ENCODE data around the gene UBE2Q2.
A peak's percentile ranks its signal among the peaks of the same experiment; 100 is the strongest.

Gene UBE2Q2

GRCh38 chr15:75872403-75872990, 29.2 kb downstream of the UBE2Q2 start:
- peak in 1 of 2 donors; percentile 18 for DNase-seq
- Histone ChIP-seq H3K79me2 (ENCODE audit: control insufficient read depth, insufficient read depth, low read length, poor library complexity) (no peaks in the 10 kb centered on the region), H2AFZ (ENCODE audit: insufficient read depth, low read length, poor library complexity) (no peak overlapping the region), H4K91ac (ENCODE audit: low read depth, low read length) (no peak overlapping the region), H2AK5ac (ENCODE audit: low read length) (no peak overlapping the region), H4K12ac (ENCODE audit: low read depth, low read length) (no peak overlapping the region), H3K4me3 (ENCODE audit: low read depth, low read length) (no peak overlapping the region), H4K8ac (ENCODE audit: low read depth, low read length) (no peak overlapping the region), H3K9me3 (ENCODE audit: insufficient read depth, low read depth, low read length) (no peaks in the 10 kb centered on the region), H3K27ac (ENCODE audit: low read depth, low read length) (no peak overlapping the region), H3K23ac (ENCODE audit: low read length) (no peak overlapping the region), H2BK120ac (ENCODE audit: insufficient read depth, low read length, poor library complexity) (no peak overlapping the region), H3K36me3 (ENCODE audit: control insufficient read depth in 1 of 2, insufficient read depth in 2 of 2, low read length in 2 of 2) (peaks cover 13 to 17% of the 10 kb centered on the region in 2 experiments), H3K4me2 (ENCODE audit: low read length) (no peak overlapping the region), H3K9ac (ENCODE audit: low read length) (no peak overlapping the region), H3K79me1 (ENCODE audit: low read length) (no peaks in the 10 kb centered on the region), H2BK12ac (ENCODE audit: low read length) (no peak overlapping the region), H3K27me3 (ENCODE audit: insufficient read depth, low read length) (no peaks in the 10 kb centered on the region), H2BK5ac (ENCODE audit: low read depth, low read length, poor library complexity) (no peak overlapping the region), H3K18ac (ENCODE audit: low read length) (no peak overlapping the region), H3K4me1 (ENCODE audit: control insufficient read depth in 1 of 2, insufficient read depth in 2 of 2, low read length in 2 of 2) (no peaks in the 10 kb centered on the region), H3K4ac (ENCODE audit: low read depth, low read length) (no peak overlapping the region), H3K14ac (ENCODE audit: low read length) (no peak overlapping the region)
- no CpG with 5 or more reads among the region's 4 CpGs for WGBS (ENCODE audit: extremely low coverage, insufficient coverage, insufficient read length)

- no CpG with 5 or more reads among the region's 1 CpG for WGBS (ENCODE audit: extremely low coverage, insufficient coverage, insufficient read length)
- Histone ChIP-seq H4K12ac (ENCODE audit: low read depth, low read length) (no peak overlapping the region), H3K23ac (ENCODE audit: low read length) (no peak overlapping the region), H2BK120ac (ENCODE audit: insufficient read depth, low read length, poor library complexity) (no peak overlapping the region), H3K9ac (ENCODE audit: low read length) (no peak overlapping the region), H2BK5ac (ENCODE audit: low read depth, low read length, poor library complexity) (no peak overlapping the region), H3K4me1 (ENCODE audit: control insufficient read depth in 1 of 2, insufficient read depth in 2 of 2, low read length in 2 of 2) (no peaks in the 10 kb centered on the region), H3K9me3 (ENCODE audit: insufficient read depth, low read depth, low read length) (no peaks in the 10 kb centered on the region), H2AK5ac (ENCODE audit: low read length) (no peak overlapping the region), H3K79me2 (ENCODE audit: control insufficient read depth, insufficient read depth, low read length, poor library complexity) (no peaks in the 10 kb centered on the region), H3K14ac (ENCODE audit: low read length) (no peak overlapping the region), H2BK12ac (ENCODE audit: low read length) (no peak overlapping the region), H3K27me3 (ENCODE audit: insufficient read depth, low read length) (no peaks in the 10 kb centered on the region), H3K27ac (ENCODE audit: low read depth, low read length) (no peak overlapping the region), H3K4me2 (ENCODE audit: low read length) (no peak overlapping the region), H3K18ac (ENCODE audit: low read length) (no peak overlapping the region), H3K4ac (ENCODE audit: low read depth, low read length) (no peak overlapping the region), H3K36me3 (ENCODE audit: control insufficient read depth in 1 of 2, insufficient read depth in 2 of 2, low read length in 2 of 2) (peaks cover 7 to 9% of the 10 kb centered on the region in 2 experiments), H4K91ac (ENCODE audit: low read depth, low read length) (no peak overlapping the region), H4K8ac (ENCODE audit: low read depth, low read length) (no peak overlapping the region), H3K4me3 (ENCODE audit: low read depth, low read length) (no peak overlapping the region), H2AFZ (ENCODE audit: insufficient read depth, low read length, poor library complexity) (no peak overlapping the region), H3K79me1 (ENCODE audit: low read length) (no peaks in the 10 kb centered on the region)
- DNase-seq: no peak
These were observed 40.8 kb downstream of the UBE2Q2 start for GRCh38 chr15:75884041-75884440.

GRCh38 chr15:75887178-75887577, 43.9 kb downstream of the UBE2Q2 start:
- no peak overlapping the region for H3K4me3 ChIP-seq (ENCODE audit: low read depth, low read length)
- no peak overlapping the region for H3K18ac ChIP-seq (ENCODE audit: low read length)
- no peak overlapping the region for H4K91ac ChIP-seq (ENCODE audit: low read depth, low read length)
- H3K4me2 ChIP-seq (ENCODE audit: low read length): no peak overlapping the region
- H2AFZ ChIP-seq (ENCODE audit: insufficient read depth, low read length, poor library complexity): no peak overlapping the region
- H2BK5ac ChIP-seq (ENCODE audit: low read depth, low read length, poor library complexity): no peak overlapping the region
- no peaks in the 10 kb centered on the region for H3K9me3 ChIP-seq (ENCODE audit: insufficient read depth, low read depth, low read length)
- WGBS (ENCODE audit: extremely low coverage, insufficient coverage, insufficient read length): no CpG with 5 or more reads among the region's 1 CpG
- no peaks in the 10 kb centered on the region for H3K79me2 ChIP-seq (ENCODE audit: control insufficient read depth, insufficient read depth, low read length, poor library complexity)
- no peak overlapping the region for H4K8ac ChIP-seq (ENCODE audit: low read depth, low read length)
- H3K27ac ChIP-seq (ENCODE audit: low read depth, low read length): no peak overlapping the region
- H3K23ac ChIP-seq (ENCODE audit: low read length): no peak overlapping the region
- no peak overlapping the region for H3K14ac ChIP-seq (ENCODE audit: low read length)
- H2AK5ac ChIP-seq (ENCODE audit: low read length): no peak overlapping the region
- no peak overlapping the region for H4K12ac ChIP-seq (ENCODE audit: low read depth, low read length)
- H3K36me3 ChIP-seq (ENCODE audit: control insufficient read depth in 1 of 2, insufficient read depth in 2 of 2, low read length in 2 of 2): peaks cover 5 to 7% of the 10 kb centered on the region in 2 experiments
- H3K4ac ChIP-seq (ENCODE audit: low read depth, low read length): no peak overlapping the region
- no peak overlapping the region for H3K9ac ChIP-seq (ENCODE audit: low read length)
- H3K27me3 ChIP-seq (ENCODE audit: insufficient read depth, low read length): no peaks in the 10 kb centered on the region
- DNase-seq: no peak
- no peak overlapping the region for H2BK12ac ChIP-seq (ENCODE audit: low read length)
- H3K79me1 ChIP-seq (ENCODE audit: low read length): peaks cover 3% of the 10 kb centered on the region
- H3K4me1 ChIP-seq (ENCODE audit: control insufficient read depth in 1 of 2, insufficient read depth in 2 of 2, low read length in 2 of 2): peaks cover 0 to 4% of the 10 kb centered on the region in 2 experiments
- H2BK120ac ChIP-seq (ENCODE audit: insufficient read depth, low read length, poor library complexity): no peak overlapping the region

- H3K27me3 ChIP-seq (ENCODE audit: insufficient read depth, low read length): no peaks in the 10 kb centered on the region
- peak overlapping the region; percentile 98 for H3K27ac ChIP-seq (ENCODE audit: low read depth, low read length)
- no peak overlapping the region for H2BK12ac ChIP-seq (ENCODE audit: low read length)
- no peaks in the 10 kb centered on the region for H3K79me2 ChIP-seq (ENCODE audit: control insufficient read depth, insufficient read depth, low read length, poor library complexity)
- no peak overlapping the region for H3K18ac ChIP-seq (ENCODE audit: low read length)
- H3K4me2 ChIP-seq (ENCODE audit: low read length): peak overlapping the region; percentile 49
- H3K4ac ChIP-seq (ENCODE audit: low read depth, low read length): no peak overlapping the region
- no peak overlapping the region for H2AK5ac ChIP-seq (ENCODE audit: low read length)
- peak overlapping the region; percentile 38 for H2BK120ac ChIP-seq (ENCODE audit: insufficient read depth, low read length, poor library complexity)
- H4K8ac ChIP-seq (ENCODE audit: low read depth, low read length): no peak overlapping the region
- no peaks in the 10 kb centered on the region for H3K9me3 ChIP-seq (ENCODE audit: insufficient read depth, low read depth, low read length)
- H3K9ac ChIP-seq (ENCODE audit: low read length): no peak overlapping the region
- H3K4me3 ChIP-seq (ENCODE audit: low read depth, low read length): no peak overlapping the region
- H3K23ac ChIP-seq (ENCODE audit: low read length): no peak overlapping the region
- H2AFZ ChIP-seq (ENCODE audit: insufficient read depth, low read length, poor library complexity): no peak overlapping the region
- H3K36me3 ChIP-seq (ENCODE audit: control insufficient read depth in 1 of 2, insufficient read depth in 2 of 2, low read length in 2 of 2): peaks cover 4 to 7% of the 10 kb centered on the region in 2 experiments
- DNase-seq: no peak
- H3K14ac ChIP-seq (ENCODE audit: low read length): peak overlapping the region; percentile 4
- H3K79me1 ChIP-seq (ENCODE audit: low read length): peaks cover 5% of the 10 kb centered on the region
- H3K4me1 ChIP-seq (ENCODE audit: control insufficient read depth in 1 of 2, insufficient read depth in 2 of 2, low read length in 2 of 2): peaks cover 0 to 4% of the 10 kb centered on the region in 2 experiments
- peak overlapping the region; percentile 45 for H2BK5ac ChIP-seq (ENCODE audit: low read depth, low read length, poor library complexity)
- H4K91ac ChIP-seq (ENCODE audit: low read depth, low read length): no peak overlapping the region
- no peak overlapping the region for H4K12ac ChIP-seq (ENCODE audit: low read depth, low read length)
These were observed 48.6 kb downstream of the UBE2Q2 start for GRCh38 chr15:75891895-75892294.
